ENCODE results near the gene UBE2J2.

DNA sequence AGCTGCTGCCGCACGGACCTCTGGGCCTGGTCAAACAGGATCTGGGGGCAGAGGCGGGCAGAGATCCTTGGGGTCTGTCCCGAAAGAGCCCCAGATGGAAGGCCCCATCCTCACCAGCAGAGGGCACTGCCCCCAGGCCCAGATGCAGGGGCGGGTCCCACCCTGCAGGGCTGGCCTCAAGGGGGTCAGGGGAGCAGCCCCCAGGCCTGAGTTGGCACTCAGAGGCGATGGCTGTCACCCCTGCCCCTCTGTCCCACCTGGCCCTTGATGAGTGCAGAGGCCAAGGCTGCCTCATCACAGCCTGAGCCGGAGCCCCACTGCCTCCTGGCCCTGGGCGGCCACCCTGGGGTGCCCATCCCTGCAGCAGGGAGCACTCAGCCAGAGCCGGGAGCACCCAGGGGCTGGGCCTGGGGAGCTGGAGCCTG is 28.4 kb upstream of the UBE2J2 start:
- TF ChIP-seq POLR2A (IDR thresholded peaks at IDR 0.05; ENCODE audit: low read length) (no peak), GATA1 (IDR thresholded peaks at IDR 0.05; ENCODE audit: low read depth, low read length) (no peak)
